NCI-H2196 treated with DMSO at 0.1 percent for 48 hours (cell line): Measurements from ENCODE around the gene CD247.
"Not testable (repeated sequence)": the region's sequence is repeated elsewhere in the genome, so short reads cannot be mapped to it uniquely, and the experiment has no call there.

Experiments
- DNase-seq: peaks from one replicate; lab custom pipeline; 2025; ENCODE audit not compliant: unreplicated experiment; lab: John Stamatoyannopoulos, UW

Gene CD247

GRCh38 chr1:167518331-167518700, at the start of gene CD247:
CD247 (minus strand) TSS chr1:167518529; CDS start chr1:167518465, 64 bp downstream.
- DNase-seq = no peak

- no peak for DNase-seq
These were observed 49.3 kb upstream of the CD247 start for GRCh38 chr1:167567663-167568062.

GRCh38 chr1:167566766-167567165, 48.4 kb upstream of the CD247 start:
- DNase-seq = no peak

- no peak for DNase-seq
These were observed 47.6 kb upstream of the CD247 start for GRCh38 chr1:167565922-167566321.

DNA sequence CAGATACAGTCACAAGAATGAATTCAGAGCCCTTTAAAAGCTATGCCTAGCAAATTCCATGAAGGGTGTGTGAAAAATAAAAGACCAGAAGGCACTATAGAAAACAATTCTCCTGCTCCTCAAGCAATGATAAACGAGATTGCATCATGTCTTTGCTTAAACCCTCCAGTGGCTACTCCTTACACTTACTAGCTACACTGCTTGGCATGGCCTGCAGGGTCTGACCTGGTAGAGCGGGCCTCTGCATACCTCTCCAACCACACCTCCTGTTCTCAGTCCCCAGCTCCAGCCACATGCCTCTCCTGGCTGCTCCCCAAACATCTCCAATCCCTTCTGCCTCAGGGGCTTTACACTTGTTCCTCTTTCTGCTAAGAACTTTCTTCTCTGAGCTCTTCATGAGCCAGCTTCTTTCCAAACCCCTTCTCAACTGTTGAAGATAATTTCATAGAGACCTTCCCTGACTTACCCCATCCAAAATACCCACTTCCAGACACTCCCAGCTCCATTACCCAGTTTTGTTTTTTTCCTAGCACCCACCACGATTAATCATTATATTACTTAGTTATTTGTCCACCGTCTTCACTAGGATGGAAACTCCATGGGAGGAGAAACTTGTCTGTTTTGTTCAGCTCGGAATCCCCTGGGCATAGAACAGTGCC, 46.4 kb upstream of the CD247 start:
- DNase-seq = no peak

- no peak for DNase-seq
These were observed 45.4 kb upstream of the CD247 start for GRCh38 chr1:167563579-167564246.

DNA sequence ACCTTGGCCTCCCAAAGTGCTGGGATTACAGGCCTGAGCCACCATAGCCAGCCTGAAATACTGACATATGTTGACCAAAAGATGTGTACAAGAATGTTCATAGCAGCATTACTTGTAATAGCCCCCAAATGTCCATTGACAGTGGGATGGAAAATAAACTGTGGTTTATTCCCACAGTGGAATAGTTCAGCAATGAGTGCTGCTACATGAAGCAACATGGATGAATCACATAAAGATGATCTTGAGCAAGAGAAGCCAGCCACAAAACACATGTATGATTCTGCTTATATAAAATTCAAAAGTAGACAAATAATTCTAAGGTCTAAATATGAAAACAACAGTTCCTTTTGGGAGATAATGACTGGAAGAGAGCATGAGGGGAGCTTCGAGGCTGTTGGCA, 44.4 kb upstream of the CD247 start:
- DNase-seq = no peak

DNA sequence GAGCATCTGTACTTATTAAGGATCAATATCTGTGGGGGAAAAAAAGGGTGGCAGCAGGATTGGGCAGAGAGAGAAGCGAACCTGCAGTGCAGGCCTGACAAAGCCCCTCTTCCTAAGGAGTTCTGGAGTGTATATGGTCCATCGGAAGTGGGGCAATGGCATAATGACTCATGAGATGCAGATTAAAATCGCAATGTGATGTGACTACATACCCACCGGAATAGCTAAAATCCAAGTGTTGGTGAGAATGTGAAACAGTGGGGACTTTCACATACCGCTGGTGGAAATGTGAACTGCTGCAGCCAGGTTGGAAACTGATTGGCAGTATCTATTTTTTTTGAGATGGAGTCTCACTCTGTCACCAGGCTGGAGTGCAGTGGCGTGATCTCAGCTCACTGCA, 43.4 kb upstream of the CD247 start:
- no peak for DNase-seq

DNA sequence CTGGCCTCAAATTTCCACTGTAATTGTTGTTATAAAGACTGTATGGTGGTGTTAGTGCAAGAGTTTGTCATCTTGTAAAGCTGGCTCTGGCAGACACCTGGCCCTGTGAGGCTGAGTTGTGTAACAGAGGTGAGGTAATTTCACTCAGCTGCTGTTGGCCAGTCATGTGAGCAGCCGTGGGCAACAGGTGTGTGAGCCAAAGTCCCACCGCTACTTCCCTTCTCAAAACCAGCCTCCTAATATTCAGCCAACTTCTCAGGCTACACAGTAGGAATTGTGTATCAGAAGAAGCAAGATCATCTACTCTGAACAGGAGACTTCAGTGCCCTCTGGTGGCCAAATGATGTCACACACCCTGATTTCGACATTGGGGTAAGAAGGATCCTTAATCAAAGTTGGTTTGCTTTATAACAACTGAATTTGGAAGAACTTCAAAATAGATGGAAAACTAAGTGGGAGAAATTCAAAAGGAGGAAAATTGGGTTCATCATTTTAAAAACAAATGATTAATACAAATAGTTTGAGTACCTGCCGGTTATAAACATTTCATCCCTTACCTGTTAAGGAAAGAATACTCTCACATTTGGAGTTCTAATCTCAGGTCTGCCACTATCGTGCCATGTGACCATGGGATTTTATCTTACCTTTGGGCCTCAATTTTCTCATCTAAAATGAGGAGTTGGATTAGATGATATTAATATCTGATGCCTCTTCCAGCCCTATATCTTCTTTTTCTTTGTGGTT, 37.8 kb upstream of the CD247 start:
- DNase-seq = peak; percentile 82

DNA sequence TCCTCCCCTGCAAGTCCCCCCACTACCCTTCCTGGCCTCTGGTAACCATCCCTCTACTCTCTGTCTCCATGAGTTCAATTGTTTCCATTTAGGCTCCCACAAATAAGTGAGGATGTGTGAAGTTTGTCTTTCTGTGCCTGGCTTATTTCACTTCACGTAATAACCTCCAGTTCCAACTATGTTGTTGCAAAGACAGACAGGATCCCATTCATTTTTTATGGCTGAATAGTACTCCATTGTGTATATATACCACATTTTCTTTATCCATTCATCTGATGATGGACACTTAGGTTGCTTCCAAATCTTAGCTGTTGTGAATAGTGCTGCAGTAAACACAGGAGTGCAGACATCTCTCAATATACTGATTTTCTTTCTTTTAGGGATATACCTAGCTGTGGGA, 36.7 kb upstream of the CD247 start:
- DNase-seq = not testable (repeated sequence)

DNA sequence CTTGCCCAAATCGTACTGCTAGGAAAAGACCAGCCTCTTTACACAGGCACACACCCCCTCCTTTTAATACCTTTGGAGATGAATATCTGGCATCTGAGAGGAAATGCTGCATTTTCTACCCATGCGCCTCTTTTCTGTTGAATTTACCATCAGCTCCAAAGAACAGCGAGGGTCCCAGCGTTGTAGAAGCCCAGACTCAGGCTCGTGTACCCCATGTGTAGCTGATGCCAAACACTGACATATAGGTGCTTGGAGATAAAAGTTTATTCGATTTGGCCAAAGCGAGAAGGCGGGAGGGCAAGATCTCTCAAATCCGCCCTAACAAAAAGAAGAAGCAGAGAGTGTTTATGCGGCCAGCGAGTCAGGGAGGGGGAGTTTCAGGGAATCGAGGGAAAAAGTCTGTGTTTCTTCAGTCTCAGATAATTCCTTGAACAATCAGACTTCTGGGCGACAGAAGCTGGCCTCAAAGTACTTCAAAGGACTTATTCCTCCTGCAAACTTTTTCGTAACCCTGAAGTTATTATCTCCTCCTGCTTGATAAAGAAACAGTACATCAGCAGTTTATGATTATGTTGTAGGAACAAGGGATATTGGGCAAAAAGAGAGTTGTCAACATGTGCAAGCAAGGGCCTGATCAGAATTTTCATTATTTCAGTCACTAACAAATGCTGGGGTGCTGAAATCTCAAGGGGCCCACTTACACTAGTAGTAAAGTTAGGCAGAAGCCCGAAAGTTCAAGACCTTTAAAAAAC, 35.9 kb upstream of the CD247 start:
- DNase-seq = no peak

- DNase-seq = peak; percentile 87
These were observed 35.1 kb upstream of the CD247 start, which contains the start of gene CREG1 for GRCh38 chr1:167553136-167554027. CREG1 (minus strand) TSS chr1:167553762.

- DNase-seq = no peak
These were observed 33.0 kb upstream of the CD247 start for GRCh38 chr1:167551362-167551761.

DNA sequence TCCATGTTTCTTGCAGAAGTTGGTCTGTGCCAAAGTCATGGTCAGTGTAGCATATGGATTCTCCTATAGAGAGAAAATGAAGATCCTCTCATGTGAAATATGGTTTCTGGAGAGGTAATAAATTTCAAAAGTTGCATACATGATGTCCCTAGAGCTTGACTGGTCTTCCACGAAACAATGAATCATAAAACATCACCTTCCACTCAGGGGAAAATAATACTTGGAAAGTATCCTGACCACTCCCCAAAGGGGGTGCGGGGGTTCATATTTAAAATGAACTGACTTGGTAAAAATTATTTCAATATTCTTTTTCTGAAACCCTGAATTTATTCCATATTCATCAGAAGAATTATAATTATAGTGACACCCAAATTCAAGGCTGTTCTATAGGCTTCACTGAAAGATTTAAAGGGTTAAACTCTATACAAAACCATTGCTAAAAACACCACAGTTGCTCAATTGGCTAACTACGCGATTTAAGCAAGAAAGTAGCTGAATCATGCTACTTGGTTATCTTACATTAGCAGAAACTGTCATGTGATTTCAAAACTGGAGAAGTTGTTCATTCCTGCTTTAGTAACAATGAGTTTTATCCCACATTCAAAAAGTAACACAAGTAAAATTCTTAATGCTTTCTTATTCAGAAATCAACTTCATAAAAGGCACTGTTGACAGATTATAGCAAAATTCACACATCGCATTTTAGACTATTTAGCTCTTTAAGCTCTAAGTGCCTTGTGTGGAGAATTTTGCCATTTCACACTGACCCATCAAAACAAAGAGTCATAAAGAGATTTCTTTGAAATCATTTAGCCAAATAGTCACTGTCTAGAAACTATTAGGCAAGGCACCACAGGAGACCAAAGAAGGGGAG, 30.0 kb upstream of the CD247 start:
- no peak for DNase-seq

- no peak for DNase-seq
These were observed 28.6 kb upstream of the CD247 start for GRCh38 chr1:167546935-167547334.

- no peak for DNase-seq
These were observed 27.0 kb upstream of the CD247 start for GRCh38 chr1:167545349-167545748.

DNA sequence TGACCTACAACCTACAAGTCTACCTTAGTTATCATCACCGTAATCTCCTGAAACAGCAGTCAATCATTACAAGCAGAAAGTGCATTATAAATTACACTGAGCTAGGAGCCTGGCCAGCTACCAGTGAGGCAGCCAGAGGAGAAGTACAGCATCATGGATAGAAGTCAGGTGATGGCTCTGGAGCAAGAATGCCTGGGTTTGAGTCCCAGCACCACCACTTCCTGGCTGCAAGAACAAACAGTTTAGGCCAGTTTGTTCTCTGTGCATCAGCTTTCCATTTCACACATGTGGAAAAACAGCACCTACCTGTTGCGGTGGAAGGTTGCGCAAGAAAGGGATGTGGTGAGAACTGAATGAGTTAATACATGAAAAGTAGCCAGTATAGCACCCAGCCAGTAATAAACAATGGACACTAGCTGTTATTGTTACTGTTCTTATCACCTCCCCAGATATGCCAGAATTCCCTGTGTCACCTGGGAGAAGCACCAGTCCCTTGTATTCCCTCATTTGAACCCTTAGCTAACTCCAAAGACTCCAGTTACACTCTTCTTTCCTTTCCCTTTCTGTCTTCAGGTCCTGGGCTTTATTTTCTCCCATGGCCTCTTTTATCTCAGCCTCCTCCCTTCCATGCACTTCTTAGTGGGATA, 26.2 kb upstream of the CD247 start:
- DNase-seq = no peak

- no peak for DNase-seq
These were observed 25.1 kb upstream of the CD247 start for GRCh38 chr1:167543199-167543990.
